HG03342 (cell line): ENCODE measurements around the gene TRIOBP.

Experiments
- ATAC-seq: cut with Tn5 transposase; IDR thresholded peaks from one replicate; pipeline ENCODE4 v1.9.1; 2021; ENCODE audit warnings: mild to moderate bottlenecking, moderate library complexity; ENCODE audit not compliant: unreplicated experiment

The TRIOBP gene

GRCh38 chr22:37823134-37823985, 126.5 kb downstream of the TRIOBP start, which contains the start of gene GALR3:
TSS of gene GALR3 (plus strand) at chr22:37823382. CDS start at chr22:37823407, 25 bp downstream.
- ATAC-seq: no peak

DNA sequence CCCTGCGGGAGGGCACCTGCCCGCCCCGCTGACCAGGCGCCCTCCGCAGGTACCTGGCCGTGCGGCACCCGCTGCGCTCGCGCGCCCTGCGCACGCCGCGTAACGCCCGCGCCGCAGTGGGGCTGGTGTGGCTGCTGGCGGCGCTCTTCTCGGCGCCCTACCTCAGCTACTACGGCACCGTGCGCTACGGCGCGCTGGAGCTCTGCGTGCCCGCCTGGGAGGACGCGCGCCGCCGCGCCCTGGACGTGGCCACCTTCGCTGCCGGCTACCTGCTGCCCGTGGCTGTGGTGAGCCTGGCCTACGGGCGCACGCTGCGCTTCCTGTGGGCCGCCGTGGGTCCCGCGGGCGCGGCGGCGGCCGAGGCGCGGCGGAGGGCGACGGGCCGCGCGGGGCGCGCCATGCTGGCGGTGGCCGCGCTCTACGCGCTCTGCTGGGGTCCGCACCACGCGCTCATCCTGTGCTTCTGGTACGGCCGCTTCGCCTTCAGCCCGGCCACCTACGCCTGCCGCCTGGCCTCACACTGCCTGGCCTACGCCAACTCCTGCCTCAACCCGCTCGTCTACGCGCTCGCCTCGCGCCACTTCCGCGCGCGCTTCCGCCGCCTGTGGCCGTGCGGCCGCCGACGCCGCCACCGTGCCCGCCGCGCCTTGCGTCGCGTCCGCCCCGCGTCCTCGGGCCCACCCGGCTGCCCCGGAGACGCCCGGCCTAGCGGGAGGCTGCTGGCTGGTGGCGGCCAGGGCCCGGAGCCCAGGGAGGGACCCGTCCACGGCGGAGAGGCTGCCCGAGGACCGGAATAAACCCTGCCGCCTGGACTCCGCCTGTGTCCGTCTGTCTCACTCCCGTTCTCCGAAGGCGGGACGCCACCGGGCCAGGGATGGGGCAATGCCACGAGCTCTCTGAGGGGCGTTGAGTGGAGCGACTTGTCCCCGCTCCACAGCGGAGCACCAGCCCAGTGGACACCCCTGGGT, 128.1 kb downstream of the TRIOBP start:
- no peak for ATAC-seq
